T-helper 1 cell treated with Interleukin-12 subunit alpha and Interleukin-12 subunit beta and Interleukin-4 antibody, amounts not matched to agents 30 μg/mL and 1 μg/mL, for 36 hours (primary cell): ENCODE measurements around the gene CSAD.
"Not testable (repeated sequence)": the region's sequence is repeated elsewhere in the genome, so short reads cannot be mapped to it uniquely, and the experiment has no call there.

ENCODE experiments used
- H3K27ac Mint-ChIP-seq: one replicate; pipeline ENCODE4 v1.8.0; 2021; ENCODE audit warnings: mild to moderate bottlenecking, mixed read lengths
- H3K27me3 Mint-ChIP-seq: one replicate; pipeline ENCODE4 v1.8.0; 2021; ENCODE audit warnings: low read depth, mixed read lengths
- H3K36me3 Mint-ChIP-seq: one replicate; pipeline ENCODE4 v1.8.0; 2021; ENCODE audit warnings: low read depth, mixed read lengths
- H3K4me1 Mint-ChIP-seq: one replicate; pipeline ENCODE4 v1.8.0; 2021; ENCODE audit warnings: low read depth, mixed read lengths
- H3K4me3 Mint-ChIP-seq: one replicate; pipeline ENCODE4 v1.8.0; 2021; ENCODE audit warnings: mild to moderate bottlenecking, moderate library complexity, mixed read lengths
- H3K9me3 Mint-ChIP-seq: one replicate; pipeline ENCODE4 v1.8.0; 2021; ENCODE audit warnings: mixed read lengths

The CSAD gene

DNA sequence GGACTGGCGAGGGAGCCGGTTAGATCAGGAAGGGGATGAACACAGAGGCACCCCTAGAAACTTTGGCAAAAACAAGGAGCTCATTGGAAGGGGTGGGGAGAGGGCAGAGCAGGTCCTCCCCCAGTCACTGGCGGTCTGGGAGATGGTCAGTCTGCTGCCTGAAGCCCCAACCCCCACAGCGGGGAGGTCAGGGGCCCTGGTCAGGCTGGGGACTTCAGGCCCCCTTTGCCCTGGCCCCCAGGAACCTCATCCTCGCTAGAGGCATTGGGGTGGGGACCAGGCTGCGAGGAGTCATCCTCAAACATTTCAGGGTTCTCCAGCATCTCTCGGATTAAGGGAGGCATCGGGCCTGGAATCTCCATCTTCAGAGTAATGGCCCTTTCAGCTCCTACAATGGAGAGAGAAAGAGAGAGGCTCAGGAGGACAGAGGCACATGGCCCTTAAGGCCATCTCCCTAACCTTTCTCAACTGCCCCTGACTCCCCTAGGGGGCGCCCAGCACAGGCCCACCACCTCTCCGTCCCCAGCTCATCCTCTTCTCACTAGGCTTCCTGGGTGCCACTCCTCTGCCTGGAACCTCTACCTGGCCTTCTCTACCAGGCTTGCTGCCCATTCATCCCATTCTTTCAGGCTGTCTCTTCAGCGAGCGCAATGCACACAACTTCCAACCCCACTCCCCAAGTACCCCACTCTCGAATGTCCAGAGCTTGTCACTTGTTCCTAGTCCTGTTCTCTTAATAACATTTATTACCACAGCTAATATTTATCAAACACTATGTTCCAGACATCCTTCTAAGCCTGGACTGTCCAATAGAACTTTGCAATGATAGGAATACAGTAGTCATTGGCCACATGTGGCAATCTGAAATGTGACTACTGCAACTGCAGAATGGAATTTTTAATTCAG lies 31.0 kb upstream of the CSAD start:
- Mint-ChIP-seq H3K4me1 (peaks cover 69% of the 10 kb centered on the region), H3K36me3 (peaks cover 60% of the 10 kb centered on the region), H3K4me3 (no peak overlapping the region), H3K9me3 (no peaks in the 10 kb centered on the region), H3K27me3 (no peaks in the 10 kb centered on the region), H3K27ac (peak overlapping the region; percentile 53)

GRCh38 chr12:53210843-53211242 lies 30.1 kb upstream of the CSAD start:
- H3K4me1 Mint-ChIP-seq, result peaks cover 63% of the 10 kb centered on the region
- no peaks in the 10 kb centered on the region for H3K27me3 Mint-ChIP-seq
- H3K36me3 Mint-ChIP-seq, result peaks cover 55% of the 10 kb centered on the region
- H3K9me3 Mint-ChIP-seq, result no peaks in the 10 kb centered on the region
- H3K4me3 Mint-ChIP-seq, result no peak overlapping the region
- H3K27ac Mint-ChIP-seq, result peak overlapping the region; percentile 12

GRCh38 chr12:53208877-53209463 lies 28.2 kb upstream of the CSAD start:
- Mint-ChIP-seq H3K27ac (peak overlapping the region; percentile 89), H3K36me3 (peaks cover 46% of the 10 kb centered on the region), H3K27me3 (no peaks in the 10 kb centered on the region), H3K4me1 (peaks cover 54% of the 10 kb centered on the region), H3K4me3 (peak overlapping the region; percentile 84), H3K9me3 (no peaks in the 10 kb centered on the region)

DNA sequence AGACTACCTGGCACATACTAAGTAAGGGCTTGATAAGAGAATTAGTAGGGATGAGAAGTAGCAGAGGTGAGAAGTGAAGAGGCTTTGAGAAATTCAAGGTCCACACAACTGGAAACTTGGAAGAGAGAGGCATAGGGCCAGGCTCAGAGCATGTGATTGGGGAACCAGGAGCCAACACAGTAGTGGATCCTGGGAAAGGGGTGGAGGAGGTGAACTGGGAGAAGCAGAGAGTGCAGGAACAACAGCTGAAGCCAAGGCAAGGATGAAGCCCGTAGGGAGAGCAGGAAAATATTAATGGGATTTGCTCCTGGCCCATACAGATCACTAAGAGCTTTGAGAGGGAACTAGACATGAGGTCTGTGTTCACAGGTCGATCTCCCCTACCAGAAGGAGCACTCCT lies 27.7 kb upstream of the CSAD start:
- peaks cover 52% of the 10 kb centered on the region for H3K4me1 Mint-ChIP-seq

DNA sequence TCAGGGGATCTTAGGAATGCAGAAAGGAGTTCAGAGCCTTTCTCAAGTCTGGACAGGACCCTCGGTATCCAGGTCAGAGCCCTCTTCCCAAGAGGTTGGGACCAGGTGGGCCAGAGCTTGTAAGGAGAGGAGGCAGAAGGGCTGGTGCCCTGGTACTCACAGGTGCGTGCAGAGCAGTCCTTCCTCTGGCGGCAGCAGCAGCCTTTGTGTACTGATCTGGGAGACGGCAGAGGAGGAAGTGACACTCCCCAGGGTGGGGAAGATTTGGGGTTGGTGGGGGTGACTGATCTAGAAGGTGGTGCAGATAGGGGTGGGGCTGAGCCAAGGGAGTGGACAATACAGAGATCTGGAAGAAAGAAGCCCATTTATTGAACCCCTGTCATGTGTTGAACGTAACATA lies 26.3 kb upstream of the CSAD start, which contains the start of gene ITGB7:
ITGB7 (minus strand) TSS at position 210 of the 400 bp plus-strand sequence. CDS start 6,808 bp downstream, outside the sequence.
- H3K4me1 Mint-ChIP-seq, result peaks cover 49% of the 10 kb centered on the region
- no peaks in the 10 kb centered on the region for H3K9me3 Mint-ChIP-seq
- H3K27me3 Mint-ChIP-seq, result no peaks in the 10 kb centered on the region
- H3K27ac Mint-ChIP-seq, result peak within 1 kb of the TSS; percentile 89
- H3K36me3 Mint-ChIP-seq, result peaks cover 37% of the 10 kb centered on the region
- peak within 1 kb of the TSS; percentile 85 for H3K4me3 Mint-ChIP-seq

More for the DNA sequence above, 27.7 kb upstream of the CSAD start:
- peak overlapping the region; percentile 89 for H3K27ac Mint-ChIP-seq
- peaks cover 45% of the 10 kb centered on the region for H3K36me3 Mint-ChIP-seq
- H3K9me3 Mint-ChIP-seq, result no peaks in the 10 kb centered on the region
- H3K27me3 Mint-ChIP-seq, result no peaks in the 10 kb centered on the region
- H3K4me3 Mint-ChIP-seq, result peak overlapping the region; percentile 84

DNA sequence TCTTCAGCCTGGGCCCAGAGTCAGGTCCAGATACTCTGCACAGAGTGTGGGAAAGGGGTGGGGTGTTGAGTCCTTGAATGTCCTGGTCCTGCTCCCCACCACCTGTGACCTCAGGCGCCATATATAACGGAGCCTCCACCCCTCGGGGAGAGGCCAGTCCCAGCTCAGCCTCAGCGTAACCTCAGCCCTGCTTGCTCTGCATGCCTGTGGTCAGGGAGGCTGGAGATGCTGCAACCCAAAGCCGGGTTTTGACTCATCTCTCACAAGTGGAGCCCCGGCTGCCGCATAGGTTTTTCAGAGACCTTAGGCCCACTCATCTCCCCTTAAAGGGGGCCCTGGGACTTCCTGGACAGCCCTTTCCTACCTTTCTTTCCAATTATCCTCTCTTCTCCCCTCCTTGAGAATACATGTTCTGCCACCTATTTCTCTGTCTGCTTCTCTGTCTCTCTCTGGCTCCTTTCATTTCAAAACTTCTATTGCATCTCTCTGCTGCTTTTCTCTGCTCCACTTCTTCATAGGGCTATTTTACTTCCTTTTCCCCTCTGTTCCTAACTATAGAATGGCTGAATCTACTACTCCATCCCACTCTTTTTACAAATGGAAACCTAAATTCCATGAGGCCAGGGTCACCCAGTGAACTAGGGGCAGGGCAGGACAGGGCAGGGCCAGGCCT lies 25.2 kb upstream of the CSAD start:
- no peaks in the 10 kb centered on the region for H3K27me3 Mint-ChIP-seq
- H3K4me3 Mint-ChIP-seq, result peak overlapping the region; percentile 85
- peaks cover 34% of the 10 kb centered on the region for H3K36me3 Mint-ChIP-seq

DNA sequence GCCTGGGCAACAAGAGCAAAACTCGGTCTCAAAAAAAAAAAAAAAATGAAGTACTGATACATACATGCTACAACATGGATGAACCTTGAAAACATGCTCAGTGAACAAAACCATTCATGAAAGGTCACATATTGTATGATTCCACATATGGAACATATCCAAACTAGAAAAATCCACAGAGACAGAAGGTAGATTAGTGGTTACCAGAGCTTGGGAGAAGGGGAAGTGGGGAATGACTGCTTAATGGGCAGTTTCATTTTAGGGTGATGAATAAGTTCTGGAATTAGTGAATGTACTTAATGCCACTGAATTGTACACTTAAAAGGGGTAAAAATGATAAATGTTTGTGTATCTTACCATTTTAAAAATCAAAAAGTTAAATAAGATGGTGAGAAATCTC lies 23.6 kb upstream of the CSAD start:
- Mint-ChIP-seq H3K36me3 (peaks cover 45% of the 10 kb centered on the region), H3K4me3 (peak overlapping the region; percentile 30), H3K27me3 (no peaks in the 10 kb centered on the region), H3K4me1 (peaks cover 59% of the 10 kb centered on the region), H3K27ac (no peak overlapping the region), H3K9me3 (no peaks in the 10 kb centered on the region)

More for the DNA sequence above, 25.2 kb upstream of the CSAD start:
- Mint-ChIP-seq H3K27ac (peak overlapping the region; percentile 77), H3K9me3 (no peaks in the 10 kb centered on the region), H3K4me1 (peaks cover 50% of the 10 kb centered on the region)

DNA sequence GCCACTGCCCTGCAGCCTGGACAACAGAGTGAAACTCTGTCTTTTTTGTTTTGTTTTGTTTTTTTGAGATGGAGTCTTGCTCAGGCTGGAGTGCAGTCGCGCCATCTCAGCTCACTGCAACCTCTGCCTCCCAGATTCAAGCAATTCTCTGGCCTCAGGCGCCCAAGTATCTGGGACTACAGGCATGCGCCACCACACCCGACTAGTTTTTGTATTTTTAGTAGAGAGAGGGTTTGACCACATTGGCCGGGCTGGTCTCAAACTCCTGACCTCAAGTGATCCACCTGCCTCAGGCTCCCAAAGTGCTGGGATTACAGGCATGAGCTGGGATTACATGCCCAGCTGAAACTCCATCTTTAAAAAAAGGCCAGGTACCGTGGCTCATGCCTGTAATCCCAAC lies 21.6 kb upstream of the CSAD start:
- not testable (repeated sequence) for H3K27me3 Mint-ChIP-seq, H3K9me3 Mint-ChIP-seq, H3K4me3 Mint-ChIP-seq, H3K27ac Mint-ChIP-seq
- Mint-ChIP-seq H3K4me1 (peaks cover 58% of the 10 kb centered on the region), H3K36me3 (peaks cover 50% of the 10 kb centered on the region)

GRCh38 chr12:53201639-53202038 lies 20.9 kb upstream of the CSAD start:
- H3K9me3 Mint-ChIP-seq, result no peaks in the 10 kb centered on the region
- no peaks in the 10 kb centered on the region for H3K27me3 Mint-ChIP-seq
- no peak overlapping the region for H3K27ac Mint-ChIP-seq
- peaks cover 59% of the 10 kb centered on the region for H3K4me1 Mint-ChIP-seq
- H3K36me3 Mint-ChIP-seq, result peaks cover 52% of the 10 kb centered on the region
- H3K4me3 Mint-ChIP-seq, result no peak overlapping the region

- peak overlapping the region; percentile 79 for H3K27ac Mint-ChIP-seq
- H3K27me3 Mint-ChIP-seq, result no peaks in the 10 kb centered on the region
- H3K4me3 Mint-ChIP-seq, result peak overlapping the region; percentile 70
- H3K36me3 Mint-ChIP-seq, result peaks cover 56% of the 10 kb centered on the region
- H3K9me3 Mint-ChIP-seq, result no peaks in the 10 kb centered on the region
- peaks cover 60% of the 10 kb centered on the region for H3K4me1 Mint-ChIP-seq
These were observed 20.4 kb upstream of the CSAD start for GRCh38 chr12:53201177-53201541.

DNA sequence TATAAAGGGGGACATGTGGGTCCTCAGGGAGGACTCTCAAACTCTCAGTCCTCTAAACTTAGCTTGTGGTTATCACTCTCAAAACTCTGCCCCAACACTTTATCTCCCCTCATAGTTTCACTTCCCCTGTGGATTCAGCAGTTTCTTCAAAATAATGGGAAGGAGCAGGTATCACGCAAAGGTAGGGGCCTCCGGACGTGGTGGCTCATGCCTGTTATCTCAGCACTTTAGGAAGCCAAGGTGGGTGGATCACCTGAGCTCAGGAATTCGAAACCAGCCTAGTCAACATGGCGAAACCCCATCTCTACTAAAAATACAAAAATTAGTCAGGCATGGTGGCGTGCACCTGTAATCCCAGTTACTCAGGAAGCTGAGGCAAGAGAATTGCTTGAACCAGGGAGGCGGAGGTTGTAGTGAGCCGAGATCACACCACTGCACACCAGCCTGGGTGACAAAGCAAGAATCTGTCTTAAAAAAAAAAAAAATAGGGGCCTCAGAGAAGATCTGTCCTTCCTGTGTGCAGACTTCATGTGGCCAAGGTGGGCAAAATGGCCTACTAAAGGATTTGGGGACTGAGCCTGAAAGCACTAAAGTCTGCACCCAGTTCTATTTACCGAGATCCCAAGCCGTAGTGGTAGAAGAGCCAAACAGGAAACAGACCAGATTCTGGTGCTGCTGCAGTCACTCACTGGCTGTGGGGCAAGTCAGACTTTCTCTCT lies 19.9 kb upstream of the CSAD start:
- Mint-ChIP-seq H3K4me1 (peaks cover 59% of the 10 kb centered on the region), H3K4me3 (peak overlapping the region; percentile 70), H3K27ac (peak overlapping the region; percentile 79), H3K9me3 (no peaks in the 10 kb centered on the region), H3K27me3 (no peaks in the 10 kb centered on the region), H3K36me3 (peaks cover 56% of the 10 kb centered on the region)

DNA sequence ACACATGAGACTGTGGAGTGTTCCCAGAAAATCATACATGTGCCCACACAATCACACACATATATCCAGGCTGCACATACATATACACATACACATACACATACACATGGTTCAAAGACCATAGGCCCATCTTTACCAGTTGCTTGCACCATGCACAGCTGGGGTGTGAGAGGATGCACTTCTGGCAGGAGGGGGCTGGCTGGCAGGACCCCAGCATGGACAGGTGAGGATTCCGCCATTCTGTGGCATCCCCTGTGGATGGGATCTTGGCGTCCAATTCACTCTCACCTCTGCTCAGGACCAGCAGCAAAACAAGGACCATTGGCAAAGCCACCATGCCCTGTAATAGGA lies 19.4 kb upstream of the CSAD start:
- Mint-ChIP-seq H3K36me3 (peaks cover 58% of the 10 kb centered on the region), H3K27ac (peak overlapping the region; percentile 79), H3K4me3 (peak overlapping the region; percentile 67), H3K9me3 (no peaks in the 10 kb centered on the region), H3K4me1 (peaks cover 56% of the 10 kb centered on the region), H3K27me3 (no peaks in the 10 kb centered on the region)

- H3K9me3 Mint-ChIP-seq, result no peaks in the 10 kb centered on the region
- peaks cover 55% of the 10 kb centered on the region for H3K4me1 Mint-ChIP-seq
- H3K4me3 Mint-ChIP-seq, result peak overlapping the region; percentile 67
- H3K27me3 Mint-ChIP-seq, result no peaks in the 10 kb centered on the region
- H3K27ac Mint-ChIP-seq, result peak overlapping the region; percentile 41
- peaks cover 62% of the 10 kb centered on the region for H3K36me3 Mint-ChIP-seq
These were observed 19.0 kb upstream of the CSAD start for GRCh38 chr12:53199700-53200099.

- peaks cover 50% of the 10 kb centered on the region for H3K4me1 Mint-ChIP-seq
- H3K27me3 Mint-ChIP-seq, result no peaks in the 10 kb centered on the region
- peak overlapping the region; percentile 71 for H3K27ac Mint-ChIP-seq
- peak overlapping the region; percentile 70 for H3K4me3 Mint-ChIP-seq
- H3K36me3 Mint-ChIP-seq, result peaks cover 65% of the 10 kb centered on the region
- no peaks in the 10 kb centered on the region for H3K9me3 Mint-ChIP-seq
These were observed 17.9 kb upstream of the CSAD start for GRCh38 chr12:53198486-53199110.
